SK-N-SH (cell line): ENCODE measurements around the gene CDPF1. TPM values are rescaled to one million over a fixed set of nuclear protein-coding genes. Genes with fewer than 3 reads are reported as not detected.

ENCODE experiments used
- CTCF ChIA-PET: fragments of 300-600, 350-600 bp; formaldehyde crosslinking; extraction: SDS; loops from one replicate; lab custom pipeline; 2021; lab: Yijun Ruan, JAX
- POLR2A ChIA-PET: fragments of 350-600 bp; sonication (Branson Sonifier 250); formaldehyde crosslinking; extraction: SDS; loops from one replicate; lab custom pipeline; 2020; ENCODE audit warnings: antibody characterized with exemption, inconsistent platforms; lab: Yijun Ruan, JAX
- DNase-seq: peaks from one replicate; pipeline ENCODE4 v3.0.0; 2012
- H2AFZ ChIP-seq: fragments of 200-600 bp; sonication (generic); 2 replicates; pipeline ENCODE4 v1.8.1; 2016; ENCODE audit warnings: antibody characterized with exemption, mild to moderate bottlenecking, low read depth
- H3F3A ChIP-seq: fragments of 200-600 bp; sonication (generic); replicated peaks from 2 replicates; pipeline ENCODE3; 2016; ENCODE audit warnings: antibody characterized with exemption, mild to moderate bottlenecking; ENCODE audit not compliant: insufficient read depth
- H3K27ac ChIP-seq, 2 experiments: fragments of 200-500 bp in 1 of 2; fragments of 200-600 bp in 1 of 2; sonication (Bioruptor generic) in 1 of 2; sonication (generic), shearing (Covaris generic) in 1 of 2; 2 replicates each; pipeline versions ENCODE4 v1.5.1 to v1.6.1; 2014 to 2016; ENCODE audit warnings: low read depth in 2 of 2, inconsistent platforms in 1 of 2, low read length in 1 of 2, mild to moderate bottlenecking in 1 of 2, mixed read lengths in 1 of 2
- H3K27me3 ChIP-seq: fragments of 200-600 bp; sonication (generic), shearing (Covaris generic); 2 replicates; pipeline ENCODE4 v1.6.1; 2016; ENCODE audit warnings: mixed run types; ENCODE audit not compliant: insufficient read depth
- H3K36me3 ChIP-seq, 2 experiments: fragments of 200-500 bp in 1 of 2; fragments of 200-600 bp in 1 of 2; sonication (Bioruptor generic) in 1 of 2; sonication (generic) in 1 of 2; replicated peaks in 1 of 2; 2 replicates each; pipeline versions ENCODE3 to v1.5.1; 2014 to 2016; ENCODE audit warnings: low read length in 1 of 2, mild to moderate bottlenecking in 1 of 2; ENCODE audit not compliant: insufficient read depth in 2 of 2, control insufficient read depth in 1 of 2
- H3K4me1 ChIP-seq, 2 experiments: fragments of 200-500 bp in 1 of 2; fragments of 200-600 bp in 1 of 2; sonication (Bioruptor generic) in 1 of 2; sonication (generic), shearing (Covaris generic) in 1 of 2; 2 replicates each; pipeline versions ENCODE4 v1.5.1 to v1.6.1; 2014 to 2016; ENCODE audit warnings: low read depth in 1 of 2, low read length in 1 of 2, mixed run types in 1 of 2; ENCODE audit not compliant: insufficient read depth in 2 of 2, control insufficient read depth in 1 of 2
- H3K4me2 ChIP-seq: fragments of 200-600 bp; sonication (generic), shearing (Covaris generic); 2 replicates; pipeline ENCODE4 v1.6.1; 2017; ENCODE audit warnings: mixed run types
- H3K4me3 ChIP-seq, 2 experiments: fragments of 200-500 bp in 1 of 2; fragments of 200-600 bp in 1 of 2; sonication (Bioruptor generic) in 1 of 2; sonication (generic), shearing (Covaris generic) in 1 of 2; 2 replicates each; pipeline versions ENCODE4 v1.5.1 to v1.8.1; 2014 to 2016; ENCODE audit warnings: low read depth in 2 of 2, inconsistent platforms in 1 of 2, low read length in 1 of 2, mild to moderate bottlenecking in 1 of 2, mixed read lengths in 1 of 2, moderate library complexity in 1 of 2
- H3K79me2 ChIP-seq: fragments of 200-600 bp; sonication (generic); 2 replicates; pipeline ENCODE4 v1.8.1; 2017; ENCODE audit warnings: mild to moderate bottlenecking; ENCODE audit not compliant: insufficient read depth
- H3K9ac ChIP-seq: fragments of 200-600 bp; sonication (generic); 2 replicates; pipeline ENCODE4 v1.6.1; 2017; ENCODE audit warnings: mixed run types
- H3K9me2 ChIP-seq: fragments of 200-600 bp; sonication (generic); 2 replicates; pipeline ENCODE4 v1.6.1; 2017; ENCODE audit warnings: mixed run types
- H3K9me3 ChIP-seq: fragments of 200-600 bp; sonication (generic); 2 replicates; pipeline ENCODE4 v1.6.1; 2017; ENCODE audit warnings: mixed run types, mild to moderate bottlenecking, moderate library complexity
- H4K20me1 ChIP-seq: fragments of 200-600 bp; sonication (generic); 2 replicates; pipeline ENCODE4 v1.6.1; 2017; ENCODE audit warnings: mild to moderate bottlenecking, mixed run types; ENCODE audit not compliant: insufficient read depth
- CHD2 ChIP-seq: fragments of 150-350 bp; IDR thresholded peaks from 2 replicates; pipeline ENCODE4 v1.6.1; 2018; ENCODE audit warnings: low read length; ENCODE audit not compliant: partially characterized antibody
- CTCF ChIP-seq: fragments of 200-600 bp; sonication (generic); IDR thresholded peaks from 2 replicates; pipeline ENCODE4 v1.6.1; 2017; ENCODE audit warnings: antibody characterized with exemption, mild to moderate bottlenecking, moderate library complexity
- EZH2phosphoT487 ChIP-seq: fragments of 200-600 bp; sonication (generic); IDR thresholded peaks from 2 replicates; pipeline ENCODE4 v1.6.1; 2017; ENCODE audit warnings: low read depth, mixed run types, mild to moderate bottlenecking, antibody characterized with exemption, moderate library complexity, borderline replicate concordance
- FOSL2 ChIP-seq: IDR thresholded peaks from 2 replicates; pipeline ENCODE4 v1.4.0; 2012; ENCODE audit warnings: low read depth, mild to moderate bottlenecking, moderate library complexity, borderline replicate concordance
- GATA2 ChIP-seq: sonication (generic); formaldehyde crosslinking; IDR thresholded peaks from 2 replicates; pipeline ENCODE4 v1.5.0; 2020; ENCODE audit warnings: mild to moderate bottlenecking, missing genetic modification reagents
- IRF3 ChIP-seq: fragments of 150-350 bp; IDR thresholded peaks from 2 replicates; pipeline ENCODE4 v1.6.1; 2016; ENCODE audit warnings: mild to moderate bottlenecking, low read depth, low read length
- MAX ChIP-seq: IDR thresholded peaks from 2 replicates; pipeline ENCODE4 v1.4.0; 2012; ENCODE audit warnings: low read depth
- MEF2A ChIP-seq: IDR thresholded peaks from 2 replicates; pipeline ENCODE4 v1.4.0; 2012; ENCODE audit warnings: low read depth, borderline replicate concordance
- PBX3 ChIP-seq: IDR thresholded peaks from 2 replicates; pipeline ENCODE4; 2012
- POLR2AphosphoS5 ChIP-seq: IDR thresholded peaks from 2 replicates; pipeline ENCODE4 v1.6.1; 2012; ENCODE audit warnings: low read depth, low read length
- RAD21 ChIP-seq: IDR thresholded peaks from 2 replicates; pipeline ENCODE4 v1.6.1; 2012; ENCODE audit warnings: mild to moderate bottlenecking, low read length
- RCOR1 ChIP-seq: fragments of 150-350 bp; IDR thresholded peaks from 2 replicates; pipeline ENCODE4 v1.6.1; 2017; ENCODE audit warnings: antibody characterized with exemption, low read length
- REST ChIP-seq: IDR thresholded peaks from 2 replicates; pipeline ENCODE4 v1.6.1; 2012; ENCODE audit warnings: mild to moderate bottlenecking, low read depth, low read length, moderate library complexity
- TAF1 ChIP-seq: IDR thresholded peaks from 2 replicates; pipeline ENCODE4 v1.6.1; 2012; ENCODE audit warnings: low read depth, mild to moderate bottlenecking, low read length, moderate library complexity, borderline replicate concordance
- TEAD4 ChIP-seq: IDR thresholded peaks from 2 replicates; pipeline ENCODE4 v1.4.0; 2012; ENCODE audit warnings: mild to moderate bottlenecking, borderline replicate concordance; ENCODE audit not compliant: insufficient read depth
- USF1 ChIP-seq: IDR thresholded peaks from 2 replicates; pipeline ENCODE4 v1.4.0; 2012; ENCODE audit warnings: low read depth, borderline replicate concordance
- YY1 ChIP-seq: IDR thresholded peaks from 2 replicates; pipeline ENCODE4 v1.4.0; 2012; ENCODE audit warnings: low read depth, mild to moderate bottlenecking
- ZBTB33 ChIP-seq: IDR thresholded peaks from 2 replicates; pipeline ENCODE4 v1.4.0; 2012; ENCODE audit warnings: low read depth, borderline replicate concordance
- WGBS: methylation state at CpG from one replicate; pipeline ENCODE4 v1.1.6; 2017; ENCODE audit warnings: low lambda C conversion rate; 5-methylcytosine and 5-hydroxymethylcytosine counted together
- polyA plus RNA-seq, 3 experiments: library from polyadenylated mRNA; depleted of rRNA; stranded (reverse); fragments of >200 nt; gene quantifications; 2 replicates each; pipeline ENCODE4 v1.2.3, GENCODE V29; 2012

Gene CDPF1
- polyA plus RNA-seq, 1 of the 3 experiments (the other 2 are of a cell fraction): 25.3 TPM

GRCh38 chr22:46276563-46276962, 26.5 kb upstream of the CDPF1 start:
- over 99% methylated on average over 7 of the region's 7 CpGs for WGBS
- CTCF ChIA-PET: interaction anchor here (0.8 kb wide), 1 partner anchor 8 kb away, joined by 3 read pairs; no protein-coding TSS in a partner anchor
- Histone ChIP-seq H3K4me2 (no peak overlapping the region), H3K9ac (no peak overlapping the region), H3K4me3 (no peak overlapping the region), H3K36me3 (peaks cover 27 to 75% of the 10 kb centered on the region in 2 experiments), H3K27me3 (no peaks in the 10 kb centered on the region), H3F3A (peaks cover 3% of the 10 kb centered on the region), H3K9me2 (no peaks in the 10 kb centered on the region), H3K27ac (no peak overlapping the region), H3K9me3 (no peaks in the 10 kb centered on the region), H3K4me1 (no peaks in the 10 kb centered on the region), H2AFZ (no peak overlapping the region), H3K79me2 (0 out of 2 replicates have a peak, but pooled peaks cover under 1% of the 10 kb centered on the region), H4K20me1 (no peaks in the 10 kb centered on the region)
- no peak for DNase-seq
- no peak for TF ChIP-seq YY1
- no peak for TF ChIP-seq IRF3
- no peak for TF ChIP-seq PBX3
- no peak for TF ChIP-seq RAD21
- no peak for TF ChIP-seq TEAD4
- TF ChIP-seq ZBTB33: no peak
- TF ChIP-seq POLR2AphosphoS5: no peak
- no peak for TF ChIP-seq GATA2 (CRISPR knock-in tag)
- no peak for TF ChIP-seq TAF1
- no peak for TF ChIP-seq FOSL2
- no peak for TF ChIP-seq RCOR1
- TF ChIP-seq MAX: no peak
- TF ChIP-seq REST: no peak
- TF ChIP-seq EZH2phosphoT487: no peak
- no peak for TF ChIP-seq MEF2A
- no peak for TF ChIP-seq CTCF
- no peak for TF ChIP-seq CHD2
- TF ChIP-seq USF1: no peak
- POLR2A ChIA-PET: no interaction called here
